Glomerular endothelial cell (primary cell): ENCODE data around the gene ATG2B. TPM values are rescaled to one million over a fixed set of nuclear protein-coding genes. Genes with fewer than 3 reads are reported as not detected.

Experiments used
- DNase-seq: peaks from one replicate; pipeline ENCODE4 v3.0.0-alpha.2; 2011; ENCODE audit warnings: low read depth, low spot score; ENCODE audit errors: extremely low read depth
- total RNA-seq: library from RNA; depleted of rRNA; stranded (reverse); fragments of >200 nt; gene quantifications from 2 replicates; pipeline ENCODE4 v1.2.3, GENCODE V29; 2015

Gene ATG2B
- 13.9 and 14.0 TPM in 2 replicates for total RNA-seq

- no peak for DNase-seq
Measured at GRCh38 chr14:96362965-96363750, at the start of gene ATG2B, which contains the start of gene GSKIP. TSS of gene ATG2B (minus strand) at chr14:96363341. CDS start at chr14:96362976, 365 bp downstream. TSS of gene GSKIP (plus strand) at chr14:96363526. CDS start at chr14:96382248, 18,722 bp downstream.

- DNase-seq, result no peak
Measured at GRCh38 chr14:96410119-96410518, 47.0 kb upstream of the ATG2B start.

GRCh38 chr14:96409701-96410100 lies 46.6 kb upstream of the ATG2B start:
- DNase-seq, result no peak

- DNase-seq, result no peak
Measured at GRCh38 chr14:96408608-96409007, 45.5 kb upstream of the ATG2B start.

- no peak for DNase-seq
Measured at GRCh38 chr14:96407935-96408570, 44.9 kb upstream of the ATG2B start.

- DNase-seq, result no peak
Measured at GRCh38 chr14:96405677-96406076, 42.5 kb upstream of the ATG2B start.

GRCh38 chr14:96403409-96403808 lies 40.3 kb upstream of the ATG2B start:
- DNase-seq, result peak; percentile 71

GRCh38 chr14:96400495-96400894 lies 37.4 kb upstream of the ATG2B start:
- DNase-seq, result no peak

GRCh38 chr14:96399405-96399804 lies 36.3 kb upstream of the ATG2B start:
- no peak for DNase-seq

- no peak for DNase-seq
Measured at GRCh38 chr14:96398921-96399320, 35.8 kb upstream of the ATG2B start.

- no peak for DNase-seq
Measured at GRCh38 chr14:96398432-96398831, 35.3 kb upstream of the ATG2B start.

GRCh38 chr14:96394047-96394815 lies 31.1 kb upstream of the ATG2B start:
- no peak for DNase-seq

- DNase-seq, result no peak
Measured at GRCh38 chr14:96393071-96393691, 30.0 kb upstream of the ATG2B start.

GRCh38 chr14:96391293-96392118 lies 28.4 kb upstream of the ATG2B start:
- DNase-seq, result no peak

GRCh38 chr14:96390965-96391292 lies 27.8 kb upstream of the ATG2B start:
- no peak for DNase-seq

- no peak for DNase-seq
Measured at GRCh38 chr14:96385385-96385784, 22.2 kb upstream of the ATG2B start.

- no peak for DNase-seq
Measured at GRCh38 chr14:96384740-96385139, 21.6 kb upstream of the ATG2B start.

GRCh38 chr14:96384053-96384452 lies 20.9 kb upstream of the ATG2B start:
- no peak for DNase-seq

GRCh38 chr14:96383445-96383844 lies 20.3 kb upstream of the ATG2B start:
- DNase-seq, result no peak

GRCh38 chr14:96380735-96381134 lies 17.6 kb upstream of the ATG2B start:
- DNase-seq, result no peak
